GM21447 (cell line): Measurements from ENCODE around the gene CENPS.
"Not testable (repeated sequence)": the region's sequence is repeated elsewhere in the genome, so short reads cannot be mapped to it uniquely, and the experiment has no call there.

Source experiments
- ATAC-seq: cut with Tn5 transposase; IDR thresholded peaks from one replicate; pipeline ENCODE4 v1.9.1; 2021; ENCODE audit not compliant: unreplicated experiment

The CENPS gene

GRCh38 chr1:10418741-10419140 is 11.5 kb upstream of the CENPS start:
- not testable (repeated sequence) for ATAC-seq

- ATAC-seq, result no peak
Measured at GRCh38 chr1:10419351-10419750, 10.9 kb upstream of the CENPS start.

GRCh38 chr1:10421637-10422036 is 8.6 kb upstream of the CENPS start:
- no peak for ATAC-seq

GRCh38 chr1:10424034-10424433 is 6.2 kb upstream of the CENPS start:
- no peak for ATAC-seq

GRCh38 chr1:10424651-10425050 is 5.6 kb upstream of the CENPS start:
- no peak for ATAC-seq

GRCh38 chr1:10425826-10426534 is 4.3 kb upstream of the CENPS start:
- ATAC-seq, result not testable (repeated sequence)

GRCh38 chr1:10426535-10426848 is 3.7 kb upstream of the CENPS start:
- not testable (repeated sequence) for ATAC-seq

- ATAC-seq, result no peak
Measured at GRCh38 chr1:10428984-10429383, 1.2 kb upstream of the CENPS start.

- no peak for ATAC-seq
Measured at GRCh38 chr1:10429868-10430215, 391 bp upstream of the CENPS start.

GRCh38 chr1:10431070-10431730 is 967 bp downstream of the CENPS start:
- no peak for ATAC-seq

GRCh38 chr1:10432910-10433700 is 2.9 kb downstream of the CENPS start:
- ATAC-seq, result no peak

GRCh38 chr1:10433790-10434189 is 3.6 kb downstream of the CENPS start:
- no peak for ATAC-seq

- ATAC-seq, result no peak
Measured at GRCh38 chr1:10434590-10434989, 4.4 kb downstream of the CENPS start.

- ATAC-seq, result no peak
Measured at GRCh38 chr1:10437052-10437451, 6.8 kb downstream of the CENPS start.

- no peak for ATAC-seq
Measured at GRCh38 chr1:10438677-10439163, 8.5 kb downstream of the CENPS start.

- no peak for ATAC-seq
Measured at GRCh38 chr1:10440305-10440704, 10.1 kb downstream of the CENPS start.

- no peak for ATAC-seq
Measured at GRCh38 chr1:10440794-10441193, 10.6 kb downstream of the CENPS start.

- no peak for ATAC-seq
Measured at GRCh38 chr1:10444248-10444647, 14.0 kb downstream of the CENPS start.

- no peak for ATAC-seq
Measured at GRCh38 chr1:10444795-10445397, 14.7 kb downstream of the CENPS start.

- ATAC-seq, result no peak
Measured at GRCh38 chr1:10446790-10447422, 16.7 kb downstream of the CENPS start.

GRCh38 chr1:10449751-10450150 is 19.5 kb downstream of the CENPS start, which contains the start of gene CORT:
Gene CORT (plus strand): TSS chr1:10450031. CDS start chr1:10450224, 193 bp downstream.
- no peak for ATAC-seq
